Amygdala (tissue), 56 donors: ENCODE results near the gene LBHD1.
"Not testable (repeated sequence)": the region's sequence is repeated elsewhere in the genome, so short reads cannot be mapped to it uniquely, and the experiment has no call there.

Source experiments
- DNase-seq, 56 donors: peaks; one replicate each; lab custom pipeline; 2025; lab: John Stamatoyannopoulos, UW

The LBHD1 gene

GRCh38 chr11:62622476-62623089 lies 49.5 kb downstream of the LBHD1 start:
- DNase-seq = no peak

DNA sequence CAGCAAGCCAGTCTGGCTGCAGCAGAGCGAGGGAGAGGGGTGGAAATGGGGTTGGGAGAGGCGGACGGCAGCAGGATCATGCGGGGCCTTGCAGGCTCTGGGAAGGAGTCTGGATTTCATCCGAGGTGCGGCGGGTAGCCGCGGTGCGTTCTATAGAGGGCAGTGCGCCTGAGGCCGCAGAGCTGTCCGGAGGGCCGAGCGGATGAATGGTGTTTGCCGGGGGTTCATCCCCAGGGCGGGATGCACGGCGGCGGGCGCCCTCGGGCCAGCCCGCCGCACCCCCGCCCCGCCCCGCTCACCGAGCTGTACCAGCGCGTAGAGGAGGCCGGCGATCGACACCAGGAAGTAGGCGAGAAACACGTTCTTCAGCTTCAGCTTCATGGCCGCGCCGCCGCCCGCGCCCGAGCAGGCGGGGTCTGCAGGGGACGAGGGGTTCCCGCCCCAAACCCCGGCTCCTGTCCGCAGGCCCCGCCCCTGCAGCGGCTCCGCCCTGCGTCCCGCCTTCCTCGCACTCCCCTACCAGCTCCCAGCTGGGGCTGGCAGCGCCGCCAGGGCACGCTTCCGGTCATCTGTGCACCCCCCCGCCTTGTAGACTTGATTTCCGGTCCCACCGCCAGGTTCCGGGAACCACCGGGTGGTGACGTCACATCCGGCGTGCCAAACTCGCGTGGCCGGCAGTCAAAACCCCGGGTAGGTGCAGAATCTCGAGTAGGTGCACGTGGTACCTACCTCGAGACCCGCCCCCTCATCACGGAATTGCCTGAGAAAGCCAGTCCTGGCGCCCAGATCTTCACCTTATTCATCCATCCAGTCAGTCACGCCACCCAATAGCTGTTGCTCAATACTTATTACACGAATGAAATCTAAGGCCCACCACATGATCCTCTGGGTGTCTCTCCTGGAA lies 50.2 kb downstream of the LBHD1 start, which contains the start of gene B3GAT3:
TSS of gene B3GAT3 (minus strand) at position 420 of the 904 bp plus-strand sequence. CDS start at position 381, 39 bp downstream.
- DNase-seq = peak; percentile 84 to 99 (median 96)

GRCh38 chr11:62621027-62621566 lies 51.0 kb downstream of the LBHD1 start:
- DNase-seq = no peak

DNA sequence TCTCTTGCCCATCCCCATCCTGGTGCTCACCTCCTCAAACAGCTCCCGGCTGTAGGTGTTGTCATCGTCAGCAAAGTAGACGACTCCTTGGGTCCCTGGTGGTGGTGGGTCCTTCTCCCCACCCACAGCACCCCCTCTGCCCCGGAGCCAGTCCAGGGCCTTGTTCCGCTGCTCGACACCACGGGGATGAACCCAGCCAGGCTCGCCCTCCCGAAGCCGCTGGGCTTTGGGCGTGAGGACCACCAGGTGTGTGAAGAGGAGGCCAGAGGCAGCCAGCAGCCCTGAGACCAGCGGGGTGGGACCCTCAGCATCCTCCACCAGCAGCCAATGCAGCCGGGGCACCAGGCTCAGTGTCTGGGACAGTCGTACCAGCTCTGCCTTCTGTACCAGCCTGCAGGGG lies 55.1 kb downstream of the LBHD1 start:
- not testable (repeated sequence) for DNase-seq

DNA sequence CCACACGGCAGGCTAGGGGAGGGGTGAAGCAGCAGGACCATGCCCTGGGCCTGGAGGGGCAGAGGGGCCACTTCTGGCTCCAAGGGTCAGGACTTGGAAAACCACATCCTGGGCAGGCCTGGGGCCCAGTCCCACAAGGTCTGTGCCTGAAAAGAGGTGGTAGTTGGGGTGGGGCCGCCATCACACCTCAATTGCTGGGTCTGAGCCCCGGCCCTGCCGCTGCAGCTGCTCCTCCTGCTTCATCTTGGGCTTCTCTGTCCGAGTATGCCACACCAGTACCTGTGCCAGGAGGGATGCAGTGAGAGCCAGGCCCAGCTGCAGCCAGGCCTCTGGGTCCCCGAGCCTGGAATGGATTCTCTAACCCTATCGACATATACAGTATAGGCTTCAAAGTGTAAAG lies 56.5 kb downstream of the LBHD1 start:
- peak in 1 of 56 donors; percentile 3 for DNase-seq

- DNase-seq = peak in 1 of 56 donors; percentile 9
These were observed 57.8 kb downstream of the LBHD1 start for GRCh38 chr11:62614275-62614674.

GRCh38 chr11:62613291-62613778 lies 58.7 kb downstream of the LBHD1 start:
- peak in 21 of 56 donors; percentile 38 to 86 (median 66) for DNase-seq
